Measurements from ENCODE around the gene DPM3.
"Not testable (repeated sequence)": the region's sequence is repeated elsewhere in the genome, so short reads cannot be mapped to it uniquely, and the experiment has no call there.

The DPM3 gene

GRCh38 chr1:155172732-155173477 lies 32.6 kb upstream of the DPM3 start, which contains the start of gene KRTCAP2:
TSS of gene KRTCAP2 (minus strand) at chr1:155173304. CDS start at chr1:155173224, 80 bp downstream.
- Mint-ChIP-seq H3K27me3 (no peaks in the 10 kb centered on the region), H3K36me3 (ENCODE audit: insufficient read depth) (peaks cover 35% of the 10 kb centered on the region), H3K27ac (ENCODE audit: low read depth) (peak within 1 kb of the TSS; percentile 97), H3K9me3 (no peaks in the 10 kb centered on the region), H3K4me3 (peak within 1 kb of the TSS; percentile 97), H3K4me1 (peaks cover 46% of the 10 kb centered on the region)
- DNase-seq (ENCODE audit: low spot score in 2 of 2) = peak; percentile 87 to 91
- peak; percentile 85 for ATAC-seq (replicated peaks; ENCODE audit: extremely low read depth, poor library complexity, severe bottlenecking)

- no peak for DNase-seq (ENCODE audit: low spot score in 2 of 2)
- Mint-ChIP-seq H3K36me3 (ENCODE audit: insufficient read depth) (peaks cover 35% of the 10 kb centered on the region), H3K27ac (ENCODE audit: low read depth) (peak overlapping the region; percentile 97), H3K27me3 (no peaks in the 10 kb centered on the region), H3K9me3 (no peaks in the 10 kb centered on the region), H3K4me1 (peaks cover 50% of the 10 kb centered on the region), H3K4me3 (peak overlapping the region; percentile 97)
- peak; percentile 25 for ATAC-seq (replicated peaks; ENCODE audit: extremely low read depth, poor library complexity, severe bottlenecking)
Observed at GRCh38 chr1:155171836-155172731, 31.8 kb upstream of the DPM3 start.

GRCh38 chr1:155170806-155171205 lies 30.5 kb upstream of the DPM3 start:
- Mint-ChIP-seq H3K27me3 (no peaks in the 10 kb centered on the region), H3K4me1 (peaks cover 41% of the 10 kb centered on the region), H3K36me3 (ENCODE audit: insufficient read depth) (peaks cover 33% of the 10 kb centered on the region), H3K4me3 (peak overlapping the region; percentile 97), H3K9me3 (no peaks in the 10 kb centered on the region), H3K27ac (ENCODE audit: low read depth) (no peak overlapping the region)
- ATAC-seq (replicated peaks; ENCODE audit: extremely low read depth, poor library complexity, severe bottlenecking) (no peak), DNase-seq (ENCODE audit: low spot score in 2 of 2) (no peak)

- peaks cover 35% of the 10 kb centered on the region for H3K36me3 Mint-ChIP-seq (ENCODE audit: insufficient read depth)
- no peaks in the 10 kb centered on the region for H3K9me3 Mint-ChIP-seq
- no peak overlapping the region for H3K27ac Mint-ChIP-seq (ENCODE audit: low read depth)
- no peaks in the 10 kb centered on the region for H3K27me3 Mint-ChIP-seq
- no peak overlapping the region for H3K4me3 Mint-ChIP-seq
- DNase-seq (ENCODE audit: low spot score in 2 of 2) (no peak), ATAC-seq (replicated peaks; ENCODE audit: extremely low read depth, poor library complexity, severe bottlenecking) (no peak)
- H3K4me1 Mint-ChIP-seq = peaks cover 41% of the 10 kb centered on the region
Observed at GRCh38 chr1:155170101-155170785, 29.9 kb upstream of the DPM3 start.

- no peaks in the 10 kb centered on the region for H3K9me3 Mint-ChIP-seq
- H3K4me3 Mint-ChIP-seq = no peak overlapping the region
- H3K27me3 Mint-ChIP-seq = no peaks in the 10 kb centered on the region
- no peak for DNase-seq (ENCODE audit: low spot score in 2 of 2)
- H3K4me1 Mint-ChIP-seq = peaks cover 35% of the 10 kb centered on the region
- peaks cover 35% of the 10 kb centered on the region for H3K36me3 Mint-ChIP-seq (ENCODE audit: insufficient read depth)
- ATAC-seq (replicated peaks; ENCODE audit: extremely low read depth, poor library complexity, severe bottlenecking) = no peak
- no peak overlapping the region for H3K27ac Mint-ChIP-seq (ENCODE audit: low read depth)
Observed at GRCh38 chr1:155169541-155169940, 29.2 kb upstream of the DPM3 start.

- Mint-ChIP-seq H3K4me3 (no peak overlapping the region), H3K27me3 (no peaks in the 10 kb centered on the region), H3K27ac (ENCODE audit: low read depth) (no peak overlapping the region), H3K4me1 (peaks cover 26% of the 10 kb centered on the region), H3K36me3 (ENCODE audit: insufficient read depth) (peaks cover 30% of the 10 kb centered on the region), H3K9me3 (no peaks in the 10 kb centered on the region)
- ATAC-seq (replicated peaks; ENCODE audit: extremely low read depth, poor library complexity, severe bottlenecking) = no peak
- no peak for DNase-seq (ENCODE audit: low spot score in 2 of 2)
Observed at GRCh38 chr1:155168456-155169210, 28.3 kb upstream of the DPM3 start.

- H3K9me3 Mint-ChIP-seq; ATAC-seq (replicated peaks; ENCODE audit: extremely low read depth, poor library complexity, severe bottlenecking); DNase-seq (ENCODE audit: low spot score in 2 of 2); H3K4me3 Mint-ChIP-seq; H3K27me3 Mint-ChIP-seq; H3K27ac Mint-ChIP-seq (ENCODE audit: low read depth): not testable (repeated sequence)
- Mint-ChIP-seq H3K36me3 (ENCODE audit: insufficient read depth) (peaks cover 25% of the 10 kb centered on the region), H3K4me1 (peaks cover 20% of the 10 kb centered on the region)
Observed at GRCh38 chr1:155168105-155168445, 27.7 kb upstream of the DPM3 start.

GRCh38 chr1:155167166-155168104 lies 27.1 kb upstream of the DPM3 start:
- Mint-ChIP-seq H3K27me3 (no peaks in the 10 kb centered on the region), H3K27ac (ENCODE audit: low read depth) (no peak overlapping the region), H3K4me3 (peak overlapping the region; percentile 49), H3K4me1 (peaks cover 15% of the 10 kb centered on the region), H3K36me3 (ENCODE audit: insufficient read depth) (peaks cover 19% of the 10 kb centered on the region), H3K9me3 (no peaks in the 10 kb centered on the region)
- DNase-seq (ENCODE audit: low spot score in 2 of 2) (peak; percentile 72 to 83), ATAC-seq (replicated peaks; ENCODE audit: extremely low read depth, poor library complexity, severe bottlenecking) (peak; percentile 76)

- no peak for ATAC-seq (replicated peaks; ENCODE audit: extremely low read depth, poor library complexity, severe bottlenecking)
- Mint-ChIP-seq H3K27me3 (no peaks in the 10 kb centered on the region), H3K4me3 (no peak overlapping the region), H3K4me1 (peaks cover 9% of the 10 kb centered on the region), H3K36me3 (ENCODE audit: insufficient read depth) (peaks cover 16% of the 10 kb centered on the region), H3K27ac (ENCODE audit: low read depth) (no peak overlapping the region), H3K9me3 (no peaks in the 10 kb centered on the region)
- DNase-seq (ENCODE audit: low spot score in 2 of 2) = no peak
Observed at GRCh38 chr1:155166471-155167165, 26.3 kb upstream of the DPM3 start.

- Mint-ChIP-seq H3K36me3 (ENCODE audit: insufficient read depth) (peaks cover 10% of the 10 kb centered on the region), H3K9me3 (no peaks in the 10 kb centered on the region), H3K27me3 (no peaks in the 10 kb centered on the region), H3K4me1 (peaks cover 9% of the 10 kb centered on the region), H3K27ac (ENCODE audit: low read depth) (no peak overlapping the region), H3K4me3 (no peak overlapping the region)
- DNase-seq (ENCODE audit: low spot score in 2 of 2) = no peak
- no peak for ATAC-seq (replicated peaks; ENCODE audit: extremely low read depth, poor library complexity, severe bottlenecking)
Observed at GRCh38 chr1:155166051-155166470, 25.7 kb upstream of the DPM3 start.

- not testable (repeated sequence) for DNase-seq (ENCODE audit: low spot score in 2 of 2); H3K4me3 Mint-ChIP-seq; ATAC-seq (replicated peaks; ENCODE audit: extremely low read depth, poor library complexity, severe bottlenecking); H3K27me3 Mint-ChIP-seq; H3K9me3 Mint-ChIP-seq; H3K27ac Mint-ChIP-seq (ENCODE audit: low read depth); H3K4me1 Mint-ChIP-seq; H3K36me3 Mint-ChIP-seq (ENCODE audit: insufficient read depth)
Observed at GRCh38 chr1:155164625-155165024, 24.3 kb upstream of the DPM3 start.

All from central memory CD8-positive, alpha-beta T cell (primary cell).